GM19324 (cell line): ENCODE data around the gene SPEM1.

Experiments
- ATAC-seq: cut with Tn5 transposase; IDR thresholded peaks from one replicate; pipeline ENCODE4 v1.9.1; 2021; ENCODE audit warnings: mild to moderate bottlenecking, moderate library complexity; ENCODE audit not compliant: unreplicated experiment, low FRiP score

Gene SPEM1

GRCh38 chr17:7417056-7417655, 3.0 kb upstream of the SPEM1 start:
- no peak for ATAC-seq

GRCh38 chr17:7418472-7419152, 1.5 kb upstream of the SPEM1 start:
- ATAC-seq, result no peak

GRCh38 chr17:7421186-7421585, 1.1 kb downstream of the SPEM1 start:
- no peak for ATAC-seq

GRCh38 chr17:7423679-7424078, 3.6 kb downstream of the SPEM1 start:
- no peak for ATAC-seq

GRCh38 chr17:7425316-7425715, 5.2 kb downstream of the SPEM1 start, which contains the start of gene SPEM2:
TSS of gene SPEM2 (plus strand) at chr17:7425616. CDS start at chr17:7425689, 73 bp downstream.
- ATAC-seq, result no peak

- no peak for ATAC-seq
Observed at GRCh38 chr17:7425756-7426155, 5.6 kb downstream of the SPEM1 start.

- ATAC-seq, result no peak
Observed at GRCh38 chr17:7426203-7426863, 6.2 kb downstream of the SPEM1 start.

- ATAC-seq, result no peak
Observed at GRCh38 chr17:7426896-7427489, 6.9 kb downstream of the SPEM1 start.

GRCh38 chr17:7427549-7427948, 7.4 kb downstream of the SPEM1 start:
- ATAC-seq, result no peak

- no peak for ATAC-seq
Observed at GRCh38 chr17:7428557-7428956, 8.4 kb downstream of the SPEM1 start, which contains the start of gene SPEM3. TSS of gene SPEM3 (plus strand) at chr17:7428857. CDS start at chr17:7428903, 46 bp downstream.

- ATAC-seq, result no peak
Observed at GRCh38 chr17:7429722-7430121, 9.6 kb downstream of the SPEM1 start.

- ATAC-seq, result no peak
Observed at GRCh38 chr17:7431231-7431630, 11.1 kb downstream of the SPEM1 start.

GRCh38 chr17:7432296-7432695, 12.2 kb downstream of the SPEM1 start:
- ATAC-seq, result no peak

GRCh38 chr17:7435676-7436555, 15.8 kb downstream of the SPEM1 start:
- ATAC-seq, result peak; percentile 16

- no peak for ATAC-seq
Observed at GRCh38 chr17:7436556-7437368, 16.6 kb downstream of the SPEM1 start.

GRCh38 chr17:7437369-7437863, 17.3 kb downstream of the SPEM1 start:
- ATAC-seq, result no peak

- no peak for ATAC-seq
Observed at GRCh38 chr17:7437950-7438614, 18.0 kb downstream of the SPEM1 start.

- no peak for ATAC-seq
Observed at GRCh38 chr17:7438656-7439460, 18.7 kb downstream of the SPEM1 start.
